NCI-H1694 (cell line): ENCODE data around the gene BRD9.
"Not testable (repeated sequence)": the region's sequence is repeated elsewhere in the genome, so short reads cannot be mapped to it uniquely, and the experiment has no call there.

Experiments used
- DNase-seq: peaks from one replicate; lab custom pipeline; 2025; lab: John Stamatoyannopoulos, UW

Gene BRD9

DNA sequence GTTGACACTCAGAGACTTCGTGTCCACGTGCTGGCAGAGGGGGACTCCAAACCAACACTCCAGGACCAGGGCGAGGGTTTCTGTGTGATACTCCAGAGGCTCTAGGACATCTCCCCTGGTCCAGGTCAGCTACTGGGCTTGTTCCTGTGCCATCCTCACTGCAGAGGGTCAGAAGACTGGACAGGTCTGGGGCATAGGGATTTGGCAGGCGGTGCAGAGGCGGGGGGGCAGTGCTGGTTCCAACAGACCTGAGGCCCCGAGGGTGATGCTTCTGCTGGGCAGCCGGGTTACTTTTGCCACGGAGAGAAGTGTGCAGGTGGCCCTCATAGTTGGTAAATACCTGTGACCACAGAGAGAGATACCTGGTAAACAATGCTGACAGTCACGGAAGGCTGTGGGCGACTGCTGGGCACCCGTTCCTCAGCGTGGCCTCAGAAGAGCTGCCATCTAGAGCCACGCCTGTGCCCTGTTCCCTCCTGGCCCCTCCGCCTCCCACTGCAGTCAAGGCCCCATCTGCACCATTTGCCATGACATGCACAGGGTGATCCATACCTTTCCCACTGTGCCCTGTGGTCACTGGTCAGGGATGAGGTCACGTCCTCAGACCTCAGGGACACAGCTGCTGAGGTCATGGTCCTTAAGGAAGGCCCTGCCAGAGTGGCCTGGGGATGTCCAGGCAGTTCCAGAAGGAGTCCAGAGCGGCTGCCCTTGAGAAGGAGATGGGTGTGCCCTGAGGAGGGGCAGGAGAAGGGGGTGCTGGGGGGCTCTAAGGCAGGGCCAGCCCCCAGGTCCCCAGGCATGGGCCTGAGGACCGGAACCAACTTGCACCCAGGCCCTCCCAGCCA, 30.1 kb upstream of the BRD9 start:
- no peak for DNase-seq

DNA sequence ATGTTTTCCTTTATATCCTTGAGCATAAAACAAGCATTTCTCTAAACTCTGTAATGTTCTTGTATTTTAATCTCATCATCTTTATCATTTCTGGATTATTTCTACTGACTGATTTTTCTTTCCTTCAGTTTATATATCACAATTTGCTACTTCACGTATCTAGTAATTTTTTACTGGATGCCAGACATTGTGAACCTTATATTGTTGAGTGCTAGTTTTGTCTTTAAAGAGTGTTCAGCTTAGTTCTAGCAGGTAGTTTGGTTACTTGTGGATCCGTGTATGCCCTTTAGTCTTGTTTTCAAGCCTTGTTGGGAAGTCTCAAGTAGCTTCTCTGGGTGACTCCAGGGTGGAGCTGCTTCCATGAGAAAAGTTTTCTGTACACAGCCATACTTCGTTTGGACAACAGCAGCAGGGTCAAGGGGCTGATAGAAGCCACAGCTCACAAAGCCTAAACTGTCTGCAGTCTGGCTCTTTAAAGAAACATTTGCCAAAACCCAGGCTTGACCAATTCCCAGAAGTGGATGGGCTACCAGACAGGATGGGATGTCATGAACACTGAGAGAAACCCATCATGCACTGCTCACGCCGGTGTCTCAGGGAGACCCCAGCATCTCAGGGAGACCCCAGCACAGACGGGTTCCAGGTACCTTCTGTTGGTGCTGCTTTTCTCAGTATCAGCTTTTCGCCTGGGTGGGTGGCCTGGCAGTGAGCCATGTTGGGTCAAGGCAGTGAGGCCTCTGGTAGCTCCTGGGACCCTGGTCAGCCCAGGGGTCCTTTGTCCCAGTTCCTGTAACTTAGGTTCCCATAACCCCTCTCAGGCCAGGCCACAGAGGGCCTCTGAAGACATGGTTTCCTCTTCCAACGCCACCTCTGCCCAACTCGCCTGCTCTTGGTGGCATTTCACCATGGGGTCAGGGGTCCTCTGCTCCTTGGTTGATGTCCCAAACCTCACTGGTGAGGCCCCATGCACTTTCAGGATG, 29.1 kb upstream of the BRD9 start:
- DNase-seq, result no peak

DNA sequence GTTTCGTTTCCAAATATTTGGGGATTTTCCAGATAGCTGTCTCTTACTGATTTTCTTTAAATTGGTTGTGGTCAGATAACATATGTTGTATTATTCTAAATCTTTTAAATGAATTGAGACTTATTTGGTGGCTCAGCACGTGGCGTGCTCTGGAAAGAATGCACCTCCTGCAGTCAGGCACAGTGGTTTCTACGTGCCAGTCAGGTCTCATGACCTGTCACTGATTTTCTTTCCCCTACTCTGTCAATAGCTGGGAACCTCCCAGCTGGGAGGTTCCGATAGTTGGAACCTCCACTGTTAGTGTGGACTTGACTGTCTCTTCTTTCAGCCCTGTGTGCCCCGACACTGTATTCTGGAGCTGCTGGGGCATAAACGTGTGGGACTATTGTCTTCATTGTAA, 27.7 kb upstream of the BRD9 start:
- no peak for DNase-seq

DNA sequence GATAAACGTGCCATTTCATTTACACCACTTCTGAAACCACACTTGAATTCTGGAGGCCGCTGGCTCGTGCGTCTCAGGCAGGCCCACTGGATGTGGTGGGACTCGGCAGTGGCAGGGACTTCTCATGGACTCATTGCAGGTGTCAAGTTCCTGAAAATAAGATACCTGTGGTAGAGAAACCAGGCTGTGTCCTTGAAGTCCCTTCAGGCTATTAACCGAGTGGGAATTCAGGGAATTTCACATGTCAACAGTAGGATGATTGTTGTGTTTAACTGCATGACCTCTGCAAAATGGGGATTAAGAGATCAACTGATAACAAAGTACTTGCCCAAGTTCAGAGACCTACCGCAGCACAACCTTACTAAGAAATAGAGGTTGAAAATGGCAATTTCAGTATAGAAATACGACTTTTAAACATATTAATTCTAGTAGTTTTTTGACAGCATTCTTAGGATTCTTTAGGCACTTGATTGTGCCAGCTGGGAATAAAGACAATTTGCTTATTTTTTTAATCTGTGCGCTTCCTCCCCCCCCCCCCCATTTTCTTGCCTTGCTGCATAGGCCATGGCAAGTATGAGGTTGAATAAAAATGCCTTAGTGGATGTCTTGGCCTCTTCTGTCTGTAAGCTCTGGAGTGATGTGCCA, 26.9 kb upstream of the BRD9 start:
- DNase-seq, result no peak

GRCh38 chr5:918717-919116, 26.1 kb upstream of the BRD9 start:
- DNase-seq, result not testable (repeated sequence)

- no peak for DNase-seq
Measured at GRCh38 chr5:916441-917293, 24.1 kb upstream of the BRD9 start.

GRCh38 chr5:915946-916345, 23.3 kb upstream of the BRD9 start:
- no peak for DNase-seq

DNA sequence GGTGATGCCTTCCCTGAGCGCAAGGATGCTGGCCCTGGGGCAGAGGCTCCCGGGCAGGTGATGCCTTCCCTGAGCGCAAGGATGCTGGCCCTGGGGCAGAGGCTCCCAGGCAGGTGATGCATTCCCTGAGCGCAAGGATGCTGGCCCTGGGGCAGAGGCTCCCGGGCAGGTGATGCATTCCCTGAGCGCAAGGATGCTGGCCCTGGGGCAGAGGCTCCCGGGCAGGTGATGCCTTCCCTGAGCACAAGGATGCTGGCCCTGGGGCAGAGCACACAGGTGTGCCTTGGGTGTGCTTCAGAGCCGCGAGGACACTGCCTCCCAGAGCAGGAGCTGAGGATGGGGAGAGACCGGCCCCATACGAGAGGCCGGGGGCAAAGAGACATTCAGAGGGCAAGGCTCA, 22.7 kb upstream of the BRD9 start:
- DNase-seq, result not testable (repeated sequence)

GRCh38 chr5:914612-915011, 22.0 kb upstream of the BRD9 start:
- DNase-seq, result no peak

- no peak for DNase-seq
Measured at GRCh38 chr5:914174-914573, 21.6 kb upstream of the BRD9 start.

- DNase-seq, result no peak
Measured at GRCh38 chr5:912280-913091, 19.9 kb upstream of the BRD9 start.

- DNase-seq, result no peak
Measured at GRCh38 chr5:911601-912000, 19.0 kb upstream of the BRD9 start.

- no peak for DNase-seq
Measured at GRCh38 chr5:910769-911160, 18.2 kb upstream of the BRD9 start.

GRCh38 chr5:909994-910768, 17.6 kb upstream of the BRD9 start:
- DNase-seq, result no peak

- no peak for DNase-seq
Measured at GRCh38 chr5:909086-909485, 16.5 kb upstream of the BRD9 start.

- DNase-seq, result no peak
Measured at GRCh38 chr5:908172-908571, 15.6 kb upstream of the BRD9 start.

DNA sequence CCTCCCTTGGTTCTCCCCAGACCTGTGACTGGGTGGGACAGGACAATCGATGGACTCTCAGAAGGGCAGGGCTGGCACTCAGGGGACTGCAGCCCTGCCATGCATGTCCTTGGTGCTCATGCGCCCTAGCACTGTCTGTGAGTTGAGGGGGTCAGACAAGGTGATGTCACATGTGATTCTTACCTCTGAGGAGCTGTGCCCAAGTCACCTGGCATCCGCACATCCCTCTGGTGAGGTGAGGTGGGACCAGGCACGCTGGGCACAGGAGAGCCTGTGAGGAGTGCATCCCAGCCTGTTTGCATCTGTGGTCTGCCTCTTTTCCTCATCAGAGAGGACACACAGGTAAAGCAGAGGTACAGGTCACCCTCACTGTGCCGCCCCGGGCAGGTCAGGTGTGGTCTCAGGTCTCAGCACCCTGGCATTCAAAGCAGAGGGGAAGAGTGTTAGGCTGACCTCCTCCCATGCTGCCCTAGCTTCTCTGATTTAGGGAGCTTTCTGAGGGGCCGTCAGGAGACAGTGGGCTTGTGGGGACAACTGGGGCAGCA, 14.8 kb upstream of the BRD9 start:
- DNase-seq, result no peak

- DNase-seq, result no peak
Measured at GRCh38 chr5:905139-905642, 12.6 kb upstream of the BRD9 start.

- DNase-seq, result no peak
Measured at GRCh38 chr5:903756-904096, 11.1 kb upstream of the BRD9 start.
